Neural cell (in vitro differentiated cells): ENCODE measurements around the gene RDH16. TPM values are rescaled to one million over a fixed set of nuclear protein-coding genes. Genes with fewer than 3 reads are reported as not detected.
"Not testable (repeated sequence)": the region's sequence is repeated elsewhere in the genome, so short reads cannot be mapped to it uniquely, and the experiment has no call there.

ENCODE experiments used
- H2AFZ ChIP-seq: fragments of 200-600, 300-800 bp; sonication (generic), shearing (Covaris generic); 2 replicates; pipeline ENCODE4 v1.6.0; 2014; ENCODE audit warnings: low read depth, mild to moderate bottlenecking, antibody characterized with exemption, low read length, moderate library complexity
- H3F3A ChIP-seq: fragments of 200-600 bp; shearing (Covaris generic); 2 replicates; pipeline ENCODE4 v1.6.1; 2016; ENCODE audit warnings: mild to moderate bottlenecking, moderate library complexity, mixed read lengths, antibody characterized with exemption, low read length; ENCODE audit not compliant: insufficient read depth, poor library complexity, severe bottlenecking
- H3K27ac ChIP-seq: fragments of 200-600, 300-800 bp; sonication (generic), shearing (Covaris generic); 2 replicates; pipeline ENCODE4 v1.5.1; 2014; ENCODE audit warnings: mild to moderate bottlenecking, low read length, moderate library complexity
- H3K27me3 ChIP-seq: fragments of 300-800, 200-600 bp; sonication (generic), shearing (Covaris generic); 2 replicates; pipeline ENCODE4 v1.6.0; 2014; ENCODE audit warnings: mild to moderate bottlenecking, low read depth, low read length, moderate library complexity; ENCODE audit not compliant: insufficient read depth
- H3K36me3 ChIP-seq: fragments of 300-800, 200-600 bp; sonication (generic), shearing (Covaris generic); 2 replicates; pipeline ENCODE4 v1.5.1; 2014; ENCODE audit warnings: mild to moderate bottlenecking, antibody characterized with exemption, low read length, moderate library complexity; ENCODE audit not compliant: insufficient read depth
- H3K4me2 ChIP-seq: fragments of 300-800, 200-600 bp; sonication (generic), shearing (Covaris generic); 2 replicates; pipeline ENCODE4 v1.6.0; 2014; ENCODE audit warnings: mild to moderate bottlenecking, low read length
- H3K4me3 ChIP-seq: fragments of 300-800, 200-600 bp; sonication (generic), shearing (Covaris generic); 2 replicates; pipeline ENCODE4 v1.5.1; 2014; ENCODE audit warnings: mild to moderate bottlenecking, low read length, moderate library complexity
- H3K79me2 ChIP-seq: fragments of 200-600 bp; shearing (Covaris generic); replicated peaks from 2 replicates; pipeline ENCODE4 v1.6.0; 2014; ENCODE audit warnings: mild to moderate bottlenecking, low read length, moderate library complexity; ENCODE audit not compliant: insufficient read depth
- H3K9ac ChIP-seq: fragments of 300-800, 200-600 bp; sonication (generic), shearing (Covaris generic); 2 replicates; pipeline ENCODE4 v1.6.1; 2016; ENCODE audit warnings: mild to moderate bottlenecking, low read length, mixed read lengths
- H3K9me2 ChIP-seq: fragments of 200-600 bp; shearing (Covaris generic); 2 replicates; pipeline ENCODE4 v1.6.1; 2016; ENCODE audit warnings: mild to moderate bottlenecking, low read length, mixed read lengths; ENCODE audit not compliant: insufficient read depth
- H3K9me3 ChIP-seq: fragments of 200-600, 300-800 bp; sonication (generic), shearing (Covaris generic); 2 replicates; pipeline ENCODE4 v1.6.1; 2016; ENCODE audit warnings: mild to moderate bottlenecking, mixed run types, low read length, moderate library complexity, mixed read lengths
- H4K20me1 ChIP-seq: fragments of 200-600 bp; shearing (Covaris generic); 2 replicates; pipeline ENCODE4 v1.6.1; 2016; ENCODE audit warnings: mild to moderate bottlenecking, mixed run types; ENCODE audit not compliant: insufficient read depth
- CTCF ChIP-seq: fragments of 450-650 bp; IDR thresholded peaks from 2 replicates; pipeline ENCODE4 v1.5.1; 2014; ENCODE audit warnings: antibody characterized with exemption, mild to moderate bottlenecking, moderate library complexity; ENCODE audit not compliant: poor library complexity, severe bottlenecking
- EP300 ChIP-seq: fragments of 450-650 bp; conservative IDR thresholded peaks from 2 replicates; pipeline ENCODE4 v1.6.1; 2014; ENCODE audit warnings: antibody characterized with exemption, mild to moderate bottlenecking, moderate library complexity; ENCODE audit not compliant: poor library complexity, severe bottlenecking
- EZH2 ChIP-seq: fragments of 200-600, 300-800 bp; shearing (Covaris generic), sonication (generic); IDR thresholded peaks from 2 replicates; pipeline ENCODE4 v1.6.1; 2014; ENCODE audit warnings: antibody characterized with exemption, low read length, borderline replicate concordance, mild to moderate bottlenecking; ENCODE audit not compliant: insufficient read depth, poor library complexity, severe bottlenecking
- MXI1 ChIP-seq: fragments of 450-650 bp; conservative IDR thresholded peaks from 2 replicates; pipeline ENCODE4 v1.6.1; 2014; ENCODE audit warnings: antibody characterized with exemption, mild to moderate bottlenecking; ENCODE audit not compliant: poor library complexity, severe bottlenecking
- POLR2AphosphoS5 ChIP-seq: IDR thresholded peaks from 2 replicates; pipeline ENCODE4 v1.6.1; 2012
- RAD21 ChIP-seq: fragments of 450-650 bp; conservative IDR thresholded peaks from 2 replicates; pipeline ENCODE4 v1.6.1; 2014; ENCODE audit warnings: antibody characterized with exemption, mild to moderate bottlenecking, moderate library complexity
- REST ChIP-seq: IDR thresholded peaks from 2 replicates; pipeline ENCODE4 v1.6.1; 2012; ENCODE audit warnings: borderline replicate concordance
- SMC3 ChIP-seq: fragments of 450-650 bp; conservative IDR thresholded peaks from 2 replicates; pipeline ENCODE4 v1.6.1; 2014; ENCODE audit warnings: antibody characterized with exemption, mild to moderate bottlenecking, moderate library complexity; ENCODE audit not compliant: poor library complexity
- TAF1 ChIP-seq: IDR thresholded peaks from 2 replicates; pipeline ENCODE4 v1.6.1; 2012; ENCODE audit warnings: low read depth
- polyA plus RNA-seq: library from polyadenylated mRNA; depleted of rRNA; stranded (reverse); fragments of >200 nt; gene quantifications from 2 replicates; pipeline ENCODE4 v1.2.3, GENCODE V29; 2014

The RDH16 gene
- polyA plus RNA-seq, 1 donor from 2014 or later: 1.0 TPM

- Histone ChIP-seq H3K4me3 (no peak overlapping the region), H3K79me2 (no peaks in the 10 kb centered on the region)
- TF ChIP-seq RAD21: no peak
- TF ChIP-seq EZH2: no peak
- TF ChIP-seq CTCF: no peak
- no peak for TF ChIP-seq TAF1
- TF ChIP-seq MXI1: no peak
- TF ChIP-seq POLR2AphosphoS5: no peak
- no peak for TF ChIP-seq REST
- no peak for TF ChIP-seq EP300
- TF ChIP-seq SMC3: no peak
These were observed 26.0 kb upstream of the RDH16 start for GRCh38 chr12:56983386-56983785.

GRCh38 chr12:56982578-56983236, 25.3 kb upstream of the RDH16 start:
- H3K9me3 ChIP-seq, H2AFZ ChIP-seq, H4K20me1 ChIP-seq, H3K36me3 ChIP-seq, H3K79me2 ChIP-seq, H3K27me3 ChIP-seq, H3K9ac ChIP-seq, H3K4me3 ChIP-seq, H3K4me2 ChIP-seq, H3K27ac ChIP-seq, H3F3A ChIP-seq, H3K9me2 ChIP-seq: not testable (repeated sequence)

More at GRCh38 chr12:56983386-56983785, 26.0 kb upstream of the RDH16 start:
- Histone ChIP-seq H3K9me2 (no peaks in the 10 kb centered on the region), H3F3A (no peaks in the 10 kb centered on the region), H3K36me3 (no peaks in the 10 kb centered on the region), H3K4me2 (no peak overlapping the region), H3K27ac (no peak overlapping the region), H4K20me1 (no peaks in the 10 kb centered on the region), H3K9me3 (no peaks in the 10 kb centered on the region), H3K27me3 (no peaks in the 10 kb centered on the region), H2AFZ (no peak overlapping the region), H3K9ac (no peak overlapping the region)
